ENCODE data around the gene VMO1. TPM values are rescaled to one million over a fixed set of nuclear protein-coding genes. Genes with fewer than 3 reads are reported as not detected.

The VMO1 gene
- 1.5 TPM in 1 of 2 replicates, not detected in the other for total RNA-seq

GRCh38 chr17:4786106-4786511 lies at the start of gene VMO1:
VMO1 (minus strand) TSS chr17:4786364; CDS start chr17:4786352, 12 bp downstream.

GRCh38 chr17:4833178-4833940 lies 47.2 kb upstream of the VMO1 start, which contains the start of gene MINK1:
MINK1 (plus strand) TSS chr17:4833340; CDS start chr17:4833584, 244 bp downstream.

DNA sequence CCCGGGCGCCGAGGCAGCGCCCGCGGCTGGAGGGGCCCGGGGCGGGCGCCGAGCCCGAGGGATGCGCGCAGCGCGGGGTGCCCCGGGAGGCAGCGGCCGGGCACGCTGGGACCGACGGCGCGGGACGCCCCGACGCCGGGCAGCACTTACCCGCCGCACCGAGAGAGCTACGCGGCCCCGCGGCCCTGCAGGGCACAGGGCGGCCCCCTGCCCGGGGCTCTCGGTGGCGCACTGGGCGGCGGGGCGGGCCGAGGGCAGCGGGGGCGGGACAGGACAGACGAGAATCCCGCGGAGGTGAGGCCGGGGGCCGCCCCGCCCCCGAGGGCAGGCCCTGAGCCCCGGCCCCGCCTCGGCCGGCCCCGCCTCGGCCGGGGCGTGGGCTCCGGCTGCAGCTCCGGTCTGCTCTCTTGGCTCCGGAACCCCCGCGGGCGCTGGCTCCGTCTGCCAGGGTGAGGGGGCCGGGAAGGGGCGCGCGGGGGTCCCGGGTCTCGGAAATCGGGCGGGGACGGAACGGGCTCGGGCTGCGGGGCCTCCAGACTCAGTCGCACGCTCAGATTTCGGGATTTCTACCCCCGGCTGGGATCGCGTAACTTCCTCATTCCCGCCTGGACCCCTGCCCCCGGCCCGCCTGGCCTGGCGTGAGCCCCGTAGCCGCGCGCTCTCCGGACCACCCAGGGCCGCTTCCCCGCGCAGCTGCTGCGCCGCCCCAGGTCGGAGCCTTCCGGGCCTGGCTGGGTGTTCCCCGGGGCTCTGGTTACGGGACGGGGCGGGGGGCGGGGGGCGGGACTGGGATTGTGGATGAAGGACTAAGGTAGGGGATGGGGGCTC lies 20.8 kb upstream of the VMO1 start, which contains the start of gene PLD2:
TSS of gene PLD2 (plus strand) at position 376 of the 828 bp plus-strand sequence. CDS start 621 bp downstream, outside the sequence.

DNA sequence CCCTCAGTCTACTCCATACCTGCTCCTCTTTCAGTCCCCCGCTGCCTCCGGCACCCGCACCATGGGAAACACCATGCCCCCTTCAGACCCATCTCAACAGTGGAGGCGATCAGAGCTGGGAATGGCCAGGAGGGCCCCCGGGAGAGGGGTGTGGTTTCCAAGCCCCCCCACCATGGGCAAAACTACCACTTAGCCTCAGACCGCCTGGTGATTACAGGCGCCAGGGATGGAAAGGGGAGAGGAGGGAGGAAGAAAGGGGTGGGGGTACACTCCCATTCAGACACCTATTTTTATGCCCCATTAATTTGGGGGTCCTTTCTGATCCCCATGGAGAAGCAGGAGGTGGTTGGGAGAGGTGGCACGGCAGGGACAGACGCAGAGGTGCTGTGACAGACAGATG lies 16.1 kb upstream of the VMO1 start, which contains the start of gene C17orf114:
TSS of gene C17orf114 (minus strand) at position 101 of the 400 bp plus-strand sequence.

DNA sequence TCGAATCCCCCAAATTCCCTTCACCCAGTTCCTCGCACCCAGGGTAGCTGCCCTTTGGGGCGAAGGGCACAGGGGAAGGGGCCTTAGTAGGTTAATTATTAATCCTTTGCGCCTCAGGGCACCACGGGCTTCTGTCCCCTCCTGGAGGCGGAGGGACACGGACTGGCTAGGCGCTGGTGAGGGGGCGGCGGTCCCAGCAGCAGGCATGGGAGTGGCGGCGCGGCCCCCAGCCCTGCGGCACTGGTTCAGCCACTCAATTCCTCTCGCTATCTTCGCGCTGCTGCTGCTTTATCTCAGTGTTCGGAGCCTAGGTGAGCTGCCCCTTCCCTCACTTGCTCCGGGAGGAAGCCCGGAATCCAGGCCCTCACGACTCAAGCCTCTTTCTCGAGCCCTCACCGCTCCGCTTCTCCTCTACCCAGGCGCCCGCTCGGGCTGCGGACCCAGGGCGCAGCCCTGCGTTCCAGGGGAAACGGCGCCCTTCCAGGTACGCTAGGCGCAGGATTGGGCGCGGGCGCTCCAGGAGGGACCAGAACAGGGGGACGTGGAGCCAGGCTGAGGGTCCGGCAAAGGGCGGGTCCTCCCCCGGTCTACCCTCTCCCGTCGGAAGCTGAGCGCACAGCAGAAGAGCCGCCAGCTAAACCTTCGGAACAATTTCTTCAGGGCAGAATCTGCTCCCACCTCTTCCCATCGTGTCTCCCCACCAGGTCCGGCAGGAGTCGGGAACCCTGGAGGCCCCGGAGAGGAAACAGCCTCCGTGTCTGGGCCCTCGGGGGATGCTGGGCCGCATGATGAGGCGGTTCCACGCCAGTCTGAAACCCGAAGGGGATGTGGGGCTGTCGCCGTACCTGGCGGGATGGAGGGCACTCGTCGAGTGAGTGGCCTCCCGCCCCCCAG lies 2.9 kb upstream of the VMO1 start, which contains the start of gene GLTPD2:
TSS of gene GLTPD2 (plus strand) at position 158 of the 894 bp plus-strand sequence. CDS start at position 206, 48 bp downstream.

GRCh38 chr17:4771519-4772234 lies 14.5 kb downstream of the VMO1 start, which contains the start of gene TM4SF5:
TM4SF5 (plus strand) TSS chr17:4771886; CDS start chr17:4771923, 37 bp downstream.

GRCh38 chr17:4739122-4740024 lies 46.8 kb downstream of the VMO1 start, which contains the start of the genes CXCL16 and ZMYND15:
CXCL16 (minus strand) TSS chr17:4739928; CDS start chr17:4739339, 589 bp downstream.
ZMYND15 (plus strand) TSS chr17:4739833; CDS start chr17:4740549, 716 bp downstream.

Other genes starting within 250 kb of the VMO1 start
- 50.8 and 86.9 TPM in 2 replicates for gene MYBBP1A, start 231.0 kb downstream of the VMO1 start, total RNA-seq
- gene GGT6, start 225.8 kb downstream of the VMO1 start, total RNA-seq, result not detected in 2 replicates
- gene SMTNL2, start 201.8 kb downstream of the VMO1 start, total RNA-seq, result under 0.01 TPM in 1 of 2 replicates, not detected in the other
- not detected in 2 replicates for gene ALOX15, start 144.7 kb downstream of the VMO1 start, total RNA-seq
- gene PELP1, start 82.2 kb downstream of the VMO1 start, total RNA-seq, result 33.6 and 85.3 TPM in 2 replicates
- 2.1 and 2.5 TPM in 2 replicates for gene ARRB2, start 75.7 kb downstream of the VMO1 start, total RNA-seq
- 8.3 and 13.4 TPM in 2 replicates for gene MED11, start 54.9 kb downstream of the VMO1 start, total RNA-seq
- gene ZMYND15, start 46.5 kb downstream of the VMO1 start, total RNA-seq, result not detected in 2 replicates
- gene CXCL16, start 46.4 kb downstream of the VMO1 start, total RNA-seq, result 0.37 and 0.89 TPM in 2 replicates
- gene TM4SF5, start 14.5 kb downstream of the VMO1 start, total RNA-seq, result not detected in 2 replicates
- not detected in 2 replicates for gene GLTPD2, start 2.6 kb upstream of the VMO1 start, total RNA-seq
- 92.0 and 129 TPM in 2 replicates for gene PSMB6, start 9.8 kb upstream of the VMO1 start, total RNA-seq
- gene PLD2, start 20.8 kb upstream of the VMO1 start, total RNA-seq, result 10.1 and 20.7 TPM in 2 replicates
- 30.9 and 68.0 TPM in 2 replicates for gene MINK1, start 47.0 kb upstream of the VMO1 start, total RNA-seq
- gene C17orf107, start 113.2 kb upstream of the VMO1 start, total RNA-seq, result 6.8 and 7.8 TPM in 2 replicates
- gene CHRNE, start 116.7 kb upstream of the VMO1 start, total RNA-seq, result 0.23 and 0.30 TPM in 2 replicates
- not detected in 2 replicates for gene GP1BA, start 145.9 kb upstream of the VMO1 start, total RNA-seq
- 54.8 and 63.0 TPM in 2 replicates for gene SLC25A11, start 153.7 kb upstream of the VMO1 start, total RNA-seq
- 16.9 and 20.9 TPM in 2 replicates for gene RNF167, start 153.9 kb upstream of the VMO1 start, total RNA-seq
- gene PFN1, start 162.2 kb upstream of the VMO1 start, total RNA-seq, result 673 and 683 TPM in 2 replicates
- 4.9 and 5.0 TPM in 2 replicates for gene ENO3, start 164.8 kb upstream of the VMO1 start, total RNA-seq
- 45.8 and 52.9 TPM in 2 replicates for gene SPAG7, start 181.5 kb upstream of the VMO1 start, total RNA-seq
- gene CAMTA2, start 201.3 kb upstream of the VMO1 start, total RNA-seq, result 7.1 and 13.0 TPM in 2 replicates
- gene INCA1, start 211.2 kb upstream of the VMO1 start, total RNA-seq, result 0.18 TPM in 1 of 2 replicates, not detected in the other
- gene KIF1C, start 211.6 kb upstream of the VMO1 start, total RNA-seq, result 43.9 and 82.4 TPM in 2 replicates
- gene SLC52A1, start 249.1 kb upstream of the VMO1 start, total RNA-seq, result under 0.01 TPM in 1 of 2 replicates, not detected in the other

Data from smooth muscle cell of the umbilical artery (primary cell).